Suprapubic skin (tissue), 3 donors: ENCODE measurements around the gene RNF13.

Experiments
- POLR2A ChIP-seq, 2 donors: fragments of 450-650 bp; IDR thresholded peaks; one replicate each; pipeline ENCODE4 v1.6.1; 2017; ENCODE audit warnings: antibody characterized with exemption in 2 of 2, mild to moderate bottlenecking in 2 of 2, moderate library complexity in 2 of 2
- TF ChIP-seq, protein P1 (sequence below), 2 donors: fragments of 200-600 bp in 1 of 2; fragments of 450-650 bp in 1 of 2; sonication (generic) in 1 of 2; IDR thresholded peaks; one replicate each; pipeline ENCODE4 v1.5.1; 2016 to 2019; ENCODE audit warnings: antibody characterized with exemption in 2 of 2, mild to moderate bottlenecking in 1 of 2, moderate library complexity in 1 of 2

DNA sequence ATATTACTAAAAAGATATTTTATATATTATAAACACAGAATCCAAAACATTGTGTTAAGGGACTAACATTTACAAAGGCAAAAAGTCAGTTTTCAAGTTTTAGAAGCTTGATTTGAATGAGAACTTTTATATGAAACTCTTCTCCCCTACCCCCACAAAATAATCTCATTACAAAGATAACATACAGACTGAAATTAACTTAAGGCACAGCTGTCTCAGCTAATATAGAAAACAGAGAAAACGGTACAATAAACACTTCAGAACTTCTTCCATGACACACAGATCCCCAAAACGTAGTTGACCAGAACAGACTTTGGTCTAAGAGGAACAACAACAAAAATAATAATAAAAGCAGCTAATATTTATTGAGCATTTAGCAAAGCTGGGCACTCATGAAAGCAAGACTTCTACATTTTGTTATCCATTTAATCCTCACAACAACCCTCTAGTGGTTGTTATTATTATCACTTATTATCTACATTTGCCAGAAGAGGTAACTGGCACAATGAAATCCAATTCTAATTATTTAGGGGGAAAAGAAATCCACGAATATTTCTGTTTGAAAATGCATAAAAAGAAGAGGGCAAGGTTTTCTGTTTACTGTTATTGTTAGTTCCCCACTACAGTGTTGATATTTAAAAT lies 89.6 kb downstream of the RNF13 start:
- TF ChIP-seq, protein P1, sequence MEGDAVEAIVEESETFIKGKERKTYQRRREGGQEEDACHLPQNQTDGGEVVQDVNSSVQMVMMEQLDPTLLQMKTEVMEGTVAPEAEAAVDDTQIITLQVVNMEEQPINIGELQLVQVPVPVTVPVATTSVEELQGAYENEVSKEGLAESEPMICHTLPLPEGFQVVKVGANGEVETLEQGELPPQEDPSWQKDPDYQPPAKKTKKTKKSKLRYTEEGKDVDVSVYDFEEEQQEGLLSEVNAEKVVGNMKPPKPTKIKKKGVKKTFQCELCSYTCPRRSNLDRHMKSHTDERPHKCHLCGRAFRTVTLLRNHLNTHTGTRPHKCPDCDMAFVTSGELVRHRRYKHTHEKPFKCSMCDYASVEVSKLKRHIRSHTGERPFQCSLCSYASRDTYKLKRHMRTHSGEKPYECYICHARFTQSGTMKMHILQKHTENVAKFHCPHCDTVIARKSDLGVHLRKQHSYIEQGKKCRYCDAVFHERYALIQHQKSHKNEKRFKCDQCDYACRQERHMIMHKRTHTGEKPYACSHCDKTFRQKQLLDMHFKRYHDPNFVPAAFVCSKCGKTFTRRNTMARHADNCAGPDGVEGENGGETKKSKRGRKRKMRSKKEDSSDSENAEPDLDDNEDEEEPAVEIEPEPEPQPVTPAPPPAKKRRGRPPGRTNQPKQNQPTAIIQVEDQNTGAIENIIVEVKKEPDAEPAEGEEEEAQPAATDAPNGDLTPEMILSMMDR (IDR thresholded peaks at IDR 0.05), result no peak
- no peak for TF ChIP-seq POLR2A (IDR thresholded peaks at IDR 0.05)
